Vagina (tissue), 2 donors: ENCODE measurements around the gene FKBP7.

Experiments
- CTCF ChIP-seq, 3 experiments: fragments of 450-650 bp in 2 of 3; fragments of 200-600 bp in 1 of 3; sonication (generic) in 1 of 3; IDR thresholded peaks; one replicate each; pipeline ENCODE4 v1.5.1; 2017 to 2019; ENCODE audit warnings: antibody characterized with exemption in 3 of 3, mild to moderate bottlenecking in 2 of 3, moderate library complexity in 2 of 3
- POLR2AphosphoS5 ChIP-seq, 2 donors: sonication (generic); formaldehyde crosslinking; IDR thresholded peaks; one replicate each; pipeline ENCODE4 v1.9.0; 2017; ENCODE audit warnings: antibody characterized with exemption in 2 of 2, mild to moderate bottlenecking in 2 of 2, low read depth in 1 of 2; ENCODE audit not compliant: insufficient read depth in 1 of 2

DNA sequence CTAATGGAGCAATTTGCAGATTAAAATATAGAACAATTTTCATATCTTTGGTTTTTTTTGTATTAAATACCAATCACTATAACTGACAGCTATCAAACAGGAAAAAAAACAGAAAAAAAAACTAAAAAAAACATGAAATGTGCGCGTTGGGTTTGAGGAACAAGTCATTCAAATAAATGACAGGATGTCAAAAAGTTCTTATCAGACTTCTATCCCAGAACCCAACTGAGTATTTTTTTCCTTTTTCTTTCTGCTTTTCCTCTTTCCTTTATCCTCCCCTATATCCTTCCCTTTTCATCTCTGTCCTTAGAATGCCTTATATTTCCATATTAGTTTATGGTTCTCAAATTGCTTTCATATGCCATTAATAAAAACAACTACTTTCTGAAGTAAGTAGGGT, 41.7 kb downstream of the FKBP7 start:
- TF ChIP-seq CTCF (IDR thresholded peaks at IDR 0.05), result no peak
- TF ChIP-seq POLR2AphosphoS5 (IDR thresholded peaks at IDR 0.05; ENCODE audit: insufficient read depth in 1 of 2, low read depth in 1 of 2), result no peak
